Loucy (cell line): ENCODE results near the gene CAMK1D.

Experiments used
- H2AFZ ChIP-seq: fragments of 200-600 bp; sonication (generic); 2 replicates; pipeline ENCODE4 v1.6.0; 2016; ENCODE audit warnings: antibody characterized with exemption, mild to moderate bottlenecking, low read length, moderate library complexity
- H3F3A ChIP-seq: fragments of 200-600 bp; 2 replicates; pipeline ENCODE4 v1.6.0; 2016; ENCODE audit warnings: antibody characterized with exemption, low read depth, mild to moderate bottlenecking
- H3K27me3 ChIP-seq: fragments of 200-600 bp; sonication (generic); 2 replicates; pipeline ENCODE4 v1.6.1; 2014; ENCODE audit warnings: low read length, mild to moderate bottlenecking; ENCODE audit not compliant: insufficient read depth, poor library complexity, severe bottlenecking
- H3K36me3 ChIP-seq: fragments of 200-600 bp; sonication (generic); 2 replicates; pipeline ENCODE4 v1.6.1; 2016; ENCODE audit warnings: low read length; ENCODE audit not compliant: insufficient read depth
- H3K4me1 ChIP-seq: fragments of 200-600 bp; sonication (generic); 2 replicates; pipeline ENCODE4 v1.5.1; 2014; ENCODE audit warnings: low read length, mild to moderate bottlenecking; ENCODE audit not compliant: insufficient read depth, poor library complexity, severe bottlenecking
- H3K4me2 ChIP-seq: fragments of 200-600 bp; sonication (generic); 2 replicates; pipeline ENCODE4 v1.6.0; 2014; ENCODE audit warnings: antibody characterized with exemption, low read length, low read depth, mild to moderate bottlenecking; ENCODE audit not compliant: poor library complexity, severe bottlenecking
- H3K4me3 ChIP-seq: fragments of 200-600 bp; sonication (generic); 2 replicates; pipeline ENCODE4 v1.5.1; 2014; ENCODE audit warnings: low read length, mild to moderate bottlenecking, mixed read lengths; ENCODE audit not compliant: poor library complexity, severe bottlenecking
- H3K79me2 ChIP-seq: fragments of 200-600 bp; sonication (generic); 2 replicates; pipeline ENCODE4 v1.6.1; 2014; ENCODE audit warnings: low read length; ENCODE audit not compliant: insufficient read depth
- H3K9ac ChIP-seq: fragments of 200-600 bp; sonication (generic); 2 replicates; pipeline ENCODE4 v1.6.0; 2014; ENCODE audit warnings: mild to moderate bottlenecking, low read depth, low read length, moderate library complexity; ENCODE audit not compliant: poor library complexity, severe bottlenecking
- H3K9me2 ChIP-seq: fragments of 200-600 bp; sonication (generic); replicated peaks from 2 replicates; pipeline ENCODE4 v1.6.1; 2016; ENCODE audit warnings: low read depth, low read length, mixed read lengths
- H3K9me3 ChIP-seq: fragments of 200-600 bp; sonication (generic); 2 replicates; pipeline ENCODE4 v1.6.1; 2014; ENCODE audit warnings: mild to moderate bottlenecking, antibody characterized with exemption, low read length, low read depth; ENCODE audit not compliant: insufficient read depth
- H4K20me1 ChIP-seq: fragments of 200-600 bp; sonication (generic); 2 replicates; pipeline ENCODE4 v1.6.0; 2014; ENCODE audit warnings: antibody characterized with exemption, low read length, mild to moderate bottlenecking; ENCODE audit not compliant: insufficient read depth, poor library complexity, severe bottlenecking
- EZH2phosphoT487 ChIP-seq: fragments of 200-600 bp; IDR thresholded peaks from 2 replicates; pipeline ENCODE4 v1.6.1; 2018; ENCODE audit warnings: antibody characterized with exemption, mild to moderate bottlenecking, moderate library complexity, borderline replicate concordance
- TF ChIP-seq, protein P1 (sequence below): fragments of 200-600 bp; sonication (generic); conservative IDR thresholded peaks from 2 replicates; pipeline ENCODE4 v1.5.1; 2014; ENCODE audit warnings: mild to moderate bottlenecking, antibody characterized with exemption, low read length

The CAMK1D gene

DNA sequence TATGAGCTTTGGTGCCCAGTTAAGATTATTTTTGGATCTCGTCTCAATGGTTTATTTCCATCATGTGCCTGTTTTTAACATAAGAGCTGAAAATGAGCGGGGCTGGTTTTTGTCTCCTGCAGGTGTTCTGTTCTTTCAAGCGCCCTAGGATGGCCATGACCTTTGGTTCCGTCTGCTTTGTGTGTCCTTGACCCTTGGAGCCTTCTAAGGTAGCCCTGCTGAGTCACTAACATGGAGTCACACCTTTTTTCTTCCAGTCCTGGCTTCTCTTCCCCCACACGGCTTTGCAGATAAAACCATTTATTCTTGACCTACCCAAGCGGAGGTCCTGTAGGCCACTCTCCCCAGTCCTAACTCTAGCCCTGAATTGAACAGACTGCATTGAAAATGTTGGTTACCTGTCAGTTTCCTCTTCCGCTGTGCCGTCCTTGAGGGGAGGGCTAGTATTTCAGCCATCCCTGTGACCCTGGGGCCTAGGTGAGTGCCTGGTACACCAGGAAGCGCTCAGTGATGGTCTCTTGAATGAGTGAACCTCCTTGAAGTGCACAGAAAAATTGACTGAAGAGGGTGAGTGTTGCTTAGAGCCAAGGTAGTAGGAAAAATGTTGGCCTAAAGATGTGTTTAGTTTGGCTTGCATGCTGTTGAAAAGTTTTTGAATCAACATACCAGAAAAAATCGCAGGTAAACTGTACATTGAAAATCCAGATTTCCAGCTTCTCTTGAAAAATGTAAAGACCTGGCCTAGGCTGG lies 48.0 kb downstream of the CAMK1D start:
- TF ChIP-seq, protein P1, sequence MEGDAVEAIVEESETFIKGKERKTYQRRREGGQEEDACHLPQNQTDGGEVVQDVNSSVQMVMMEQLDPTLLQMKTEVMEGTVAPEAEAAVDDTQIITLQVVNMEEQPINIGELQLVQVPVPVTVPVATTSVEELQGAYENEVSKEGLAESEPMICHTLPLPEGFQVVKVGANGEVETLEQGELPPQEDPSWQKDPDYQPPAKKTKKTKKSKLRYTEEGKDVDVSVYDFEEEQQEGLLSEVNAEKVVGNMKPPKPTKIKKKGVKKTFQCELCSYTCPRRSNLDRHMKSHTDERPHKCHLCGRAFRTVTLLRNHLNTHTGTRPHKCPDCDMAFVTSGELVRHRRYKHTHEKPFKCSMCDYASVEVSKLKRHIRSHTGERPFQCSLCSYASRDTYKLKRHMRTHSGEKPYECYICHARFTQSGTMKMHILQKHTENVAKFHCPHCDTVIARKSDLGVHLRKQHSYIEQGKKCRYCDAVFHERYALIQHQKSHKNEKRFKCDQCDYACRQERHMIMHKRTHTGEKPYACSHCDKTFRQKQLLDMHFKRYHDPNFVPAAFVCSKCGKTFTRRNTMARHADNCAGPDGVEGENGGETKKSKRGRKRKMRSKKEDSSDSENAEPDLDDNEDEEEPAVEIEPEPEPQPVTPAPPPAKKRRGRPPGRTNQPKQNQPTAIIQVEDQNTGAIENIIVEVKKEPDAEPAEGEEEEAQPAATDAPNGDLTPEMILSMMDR, result no peak
- TF ChIP-seq EZH2phosphoT487, result no peak
- Histone ChIP-seq H3K27me3 (no peaks in the 10 kb centered on the region), H4K20me1 (no peaks in the 10 kb centered on the region), H2AFZ (no peak overlapping the region), H3K36me3 (no peaks in the 10 kb centered on the region), H3K4me1 (no peaks in the 10 kb centered on the region), H3K79me2 (no peaks in the 10 kb centered on the region), H3K9ac (no peak overlapping the region), H3F3A (no peaks in the 10 kb centered on the region), H3K4me2 (no peak overlapping the region), H3K9me3 (no peaks in the 10 kb centered on the region), H3K9me2 (no peaks in the 10 kb centered on the region), H3K4me3 (no peak overlapping the region)

DNA sequence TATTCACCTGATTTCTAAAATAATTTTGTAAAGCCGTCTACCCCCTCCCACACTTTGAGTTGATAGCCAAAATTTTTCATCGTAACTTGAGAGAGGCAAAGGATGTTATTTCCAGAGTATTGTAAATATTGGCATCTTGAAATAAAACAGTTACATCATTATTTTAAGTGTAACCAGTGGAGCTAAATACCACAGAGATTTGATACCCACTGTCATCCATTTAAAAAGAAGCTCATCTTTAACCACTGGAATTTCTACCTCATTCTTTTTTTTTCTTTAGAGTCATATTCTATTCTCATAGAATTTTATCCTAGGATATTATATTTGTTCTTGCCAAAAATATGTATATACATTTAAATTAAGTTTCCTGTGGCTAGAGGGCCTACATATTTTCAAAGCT lies 48.6 kb downstream of the CAMK1D start:
- Histone ChIP-seq H3F3A (no peaks in the 10 kb centered on the region), H4K20me1 (no peaks in the 10 kb centered on the region), H3K27me3 (no peaks in the 10 kb centered on the region), H3K4me1 (no peaks in the 10 kb centered on the region), H3K36me3 (no peaks in the 10 kb centered on the region), H3K4me2 (no peak overlapping the region), H2AFZ (no peak overlapping the region), H3K79me2 (no peaks in the 10 kb centered on the region), H3K9me2 (no peaks in the 10 kb centered on the region), H3K9ac (no peak overlapping the region), H3K4me3 (no peak overlapping the region), H3K9me3 (no peaks in the 10 kb centered on the region)
- TF ChIP-seq EZH2phosphoT487, result no peak
- TF ChIP-seq, protein P1, result no peak

DNA sequence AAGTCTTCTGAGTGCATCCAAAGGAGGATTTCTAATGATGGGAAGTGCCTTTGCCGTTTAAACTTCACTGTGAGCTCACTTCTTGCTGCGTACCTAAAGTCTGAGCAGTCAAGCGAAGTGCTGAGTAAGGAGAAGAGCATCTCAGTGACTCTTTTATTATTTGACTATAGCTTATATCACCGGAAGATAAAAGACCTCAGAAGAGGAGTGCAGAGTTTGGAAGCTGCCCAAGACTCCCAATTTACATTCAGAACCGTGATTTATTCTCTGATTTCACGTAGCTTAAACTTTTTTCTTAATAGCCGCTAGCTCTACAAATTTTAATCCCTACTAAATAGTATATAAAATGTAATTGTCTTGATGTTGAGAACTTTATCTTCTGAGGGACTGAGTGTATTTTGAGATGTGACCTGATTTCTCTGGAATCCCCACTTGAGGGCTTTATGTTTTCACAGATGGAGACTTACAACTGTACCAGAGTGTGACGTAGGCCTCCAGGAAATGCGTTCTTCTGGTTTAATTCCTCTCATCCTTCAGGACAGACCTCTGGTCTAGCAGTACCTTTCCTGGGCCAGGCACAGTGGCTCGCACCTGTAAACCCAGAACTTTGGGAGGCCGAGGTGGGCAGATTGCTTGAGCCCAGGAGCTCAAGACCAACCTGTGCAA lies 51.1 kb downstream of the CAMK1D start:
- Histone ChIP-seq H3K9me2 (no peaks in the 10 kb centered on the region), H3F3A (no peaks in the 10 kb centered on the region), H3K27me3 (no peaks in the 10 kb centered on the region), H2AFZ (no peak overlapping the region), H3K79me2 (no peaks in the 10 kb centered on the region), H3K4me1 (peaks cover 3% of the 10 kb centered on the region), H3K9ac (no peak overlapping the region), H3K36me3 (no peaks in the 10 kb centered on the region), H3K4me3 (no peak overlapping the region), H3K9me3 (no peaks in the 10 kb centered on the region), H3K4me2 (no peak overlapping the region), H4K20me1 (no peaks in the 10 kb centered on the region)
- no peak for TF ChIP-seq EZH2phosphoT487
- TF ChIP-seq, protein P1, result no peak
